Thymus (tissue), 11 donors: Measurements from ENCODE around the gene TWNK. TPM values are rescaled to one million over a fixed set of nuclear protein-coding genes. Genes with fewer than 3 reads are reported as not detected.

ENCODE experiments used
- DNase-seq, 9 donors: peaks; one replicate each; pipeline ENCODE4 v3.0.0-alpha.2; 2013; ENCODE audit warnings: low spot score in 9 of 9, low read depth in 6 of 9, missing footprints in 1 of 9
- H3K27ac ChIP-seq, 2 donors: one replicate each; pipeline ENCODE4 v1.5.1; 2013; ENCODE audit warnings: control low read depth in 1 of 2, low read depth in 1 of 2, low read length in 1 of 2, mild to moderate bottlenecking in 1 of 2, moderate library complexity in 1 of 2
- H3K27me3 ChIP-seq, 2 donors: one replicate each; pipeline ENCODE4 v1.5.1; 2013; ENCODE audit warnings: low read length in 1 of 2; ENCODE audit not compliant: control insufficient read depth in 2 of 2, insufficient read depth in 1 of 2
- H3K36me3 ChIP-seq, 2 donors: one replicate each; pipeline ENCODE4 v1.5.1; 2013; ENCODE audit warnings: low read length in 1 of 2, mild to moderate bottlenecking in 1 of 2, moderate library complexity in 1 of 2; ENCODE audit not compliant: control insufficient read depth in 2 of 2, insufficient read depth in 2 of 2
- H3K4me1 ChIP-seq, 2 donors: one replicate each; pipeline ENCODE4 v1.5.1; 2013; ENCODE audit warnings: low read length in 2 of 2; ENCODE audit not compliant: control insufficient read depth in 2 of 2, insufficient read depth in 2 of 2
- H3K4me3 ChIP-seq, 2 donors: one replicate each; pipeline ENCODE4 v1.5.1; 2013; ENCODE audit warnings: low read length in 2 of 2, control low read depth in 1 of 2, mild to moderate bottlenecking in 1 of 2
- H3K9me3 ChIP-seq, 2 donors: one replicate each; pipeline ENCODE4 v1.5.1; 2013; ENCODE audit warnings: low read length in 1 of 2, mild to moderate bottlenecking in 1 of 2; ENCODE audit not compliant: control insufficient read depth in 2 of 2, insufficient read depth in 1 of 2
- WGBS: extraction: QIAGEN DNeasy Blood & Tissue Kit; methylation state at CpG from one replicate; pipeline ENCODE4 v1.1.7; 2013; 5-methylcytosine and 5-hydroxymethylcytosine counted together
- polyA plus RNA-seq: library from polyadenylated mRNA; stranded (reverse); fragments of 200-250 nt; gene quantifications from one replicate; pipeline ENCODE4 v1.2.3, GENCODE V29; 2013
- total RNA-seq: library from RNA; stranded (reverse); fragments of 120-200 nt; gene quantifications from one replicate; pipeline ENCODE4 v1.2.4, GENCODE V29; 2013
- donor health status: healthy.

Gene TWNK
- total and polyA plus RNA-seq, 2 donors = 5.9 to 9.1 TPM

DNA sequence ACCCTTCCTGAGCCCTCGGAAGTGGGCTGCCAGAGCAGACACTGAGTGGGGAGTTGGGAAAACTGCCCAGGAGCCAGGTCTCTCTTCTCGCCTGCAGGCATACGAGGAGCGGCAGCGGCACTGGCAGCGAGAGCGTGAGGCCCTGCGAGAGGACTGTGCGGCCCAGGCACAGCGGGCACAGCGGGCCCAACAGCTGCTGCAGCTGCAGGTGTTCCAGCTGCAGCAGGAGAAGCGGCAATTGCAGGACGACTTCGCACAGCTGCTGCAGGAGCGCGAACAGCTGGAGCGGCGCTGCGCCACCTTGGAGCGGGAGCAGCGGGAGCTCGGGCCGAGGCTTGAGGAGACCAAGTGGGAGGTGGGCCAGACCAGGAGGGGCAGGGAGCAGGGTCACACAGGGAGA is 18.0 kb downstream of the TWNK start:
- no peak for DNase-seq
- H3K27ac ChIP-seq = no peak overlapping the region
- 98% methylated on average over 23 of the region's 23 CpGs for WGBS

DNA sequence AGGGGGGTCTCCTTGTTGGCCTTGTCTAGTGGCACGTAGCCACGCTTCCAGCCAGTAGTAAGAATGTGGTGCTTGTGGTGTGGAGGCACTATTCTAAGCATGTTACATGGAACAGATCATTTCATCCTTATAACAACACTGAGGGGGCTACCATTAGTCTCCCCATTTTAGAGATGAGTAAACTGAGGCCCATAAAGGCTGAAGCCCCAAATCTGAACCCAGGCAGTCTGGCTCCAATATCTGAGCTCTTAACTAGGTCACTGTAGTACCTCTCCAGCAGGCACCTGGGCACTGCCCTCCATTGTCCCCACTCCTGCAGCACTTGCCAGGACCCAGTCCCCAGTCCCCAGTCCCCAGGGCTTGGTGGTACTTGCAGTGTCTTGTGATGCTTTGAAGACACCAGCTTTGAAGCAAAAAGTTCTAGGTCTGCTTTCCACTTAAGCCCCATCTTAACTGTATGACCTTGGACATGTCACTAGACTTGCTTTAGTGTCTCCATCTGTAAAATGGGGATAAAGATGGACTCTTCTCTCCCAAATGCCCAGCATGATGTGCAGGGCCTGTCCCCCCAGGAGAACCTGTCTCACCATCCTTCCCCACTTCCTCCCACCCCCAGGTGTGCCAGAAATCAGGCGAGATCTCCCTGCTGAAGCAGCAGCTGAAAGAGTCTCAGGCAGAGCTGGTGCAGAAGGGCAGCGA is 18.7 kb downstream of the TWNK start:
- WGBS = 91% methylated on average over 4 of the region's 4 CpGs

More for the DNA sequence above, 18.0 kb downstream of the TWNK start:
- Histone ChIP-seq H3K36me3 (peaks cover 2 to 12% of the 10 kb centered on the region in 2 donors), H3K4me1 (peaks cover 0 to under 1% of the 10 kb centered on the region in 2 donors), H3K4me3 (no peak overlapping the region), H3K27me3 (peaks cover 0 to 9% of the 10 kb centered on the region in 2 donors), H3K9me3 (no peaks in the 10 kb centered on the region)

GRCh38 chr10:101006593-101007098 is 19.3 kb downstream of the TWNK start:
- H3K27ac ChIP-seq = no peak overlapping the region
- H3K36me3 ChIP-seq = peaks cover 2 to 12% of the 10 kb centered on the region in 2 donors
- WGBS = 97% methylated on average over 33 of the region's 33 CpGs
- H3K4me1 ChIP-seq = no peaks in the 10 kb centered on the region
- no peak for DNase-seq
- no peaks in the 10 kb centered on the region for H3K9me3 ChIP-seq
- no peaks in the 10 kb centered on the region for H3K27me3 ChIP-seq
- H3K4me3 ChIP-seq = no peak overlapping the region

More for the DNA sequence above, 18.7 kb downstream of the TWNK start:
- peaks cover 0 to 3% of the 10 kb centered on the region in 2 donors for H3K27me3 ChIP-seq
- no peaks in the 10 kb centered on the region for H3K4me1 ChIP-seq
- no peak for DNase-seq
- peaks cover 2 to 12% of the 10 kb centered on the region in 2 donors for H3K36me3 ChIP-seq
- H3K9me3 ChIP-seq = no peaks in the 10 kb centered on the region
- H3K4me3 ChIP-seq = no peak overlapping the region
- no peak overlapping the region for H3K27ac ChIP-seq

DNA sequence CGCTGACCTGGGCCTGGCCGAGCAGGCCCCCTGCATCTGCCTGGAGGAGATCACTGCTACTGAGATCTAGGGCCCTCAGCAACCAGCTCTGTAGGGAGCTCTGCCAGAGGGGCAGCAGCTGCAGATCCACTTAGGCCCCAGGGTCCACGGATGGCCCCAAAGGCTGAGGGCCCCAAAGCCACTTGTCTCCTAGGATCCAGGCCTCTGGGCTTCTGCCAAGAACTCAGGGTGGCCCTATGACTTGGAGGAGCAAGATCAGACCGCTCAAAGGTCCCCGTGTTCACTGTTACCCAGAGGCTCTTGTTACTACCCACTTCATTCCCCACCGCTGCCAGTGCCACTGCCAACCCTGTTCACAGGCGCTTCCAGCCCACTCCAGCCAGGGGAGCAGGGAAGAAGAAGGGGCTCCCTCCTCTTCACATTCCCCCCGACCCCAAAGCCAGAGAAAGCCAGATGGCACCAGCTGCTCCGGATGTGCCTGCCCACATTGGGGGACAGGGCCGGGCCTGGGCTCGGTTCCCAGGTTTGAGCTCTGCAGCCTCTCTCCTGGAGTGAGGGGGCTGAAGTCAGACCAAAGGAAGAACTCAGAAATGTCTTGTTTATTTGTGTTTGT is 19.9 kb downstream of the TWNK start:
- Histone ChIP-seq H3K4me3 (no peak overlapping the region), H3K4me1 (no peaks in the 10 kb centered on the region), H3K36me3 (peaks cover 2 to 12% of the 10 kb centered on the region in 2 donors), H3K9me3 (no peaks in the 10 kb centered on the region), H3K27ac (no peak overlapping the region), H3K27me3 (peaks cover 0 to 3% of the 10 kb centered on the region in 2 donors)
- no peak for DNase-seq
- 80% methylated on average over 11 of the region's 11 CpGs for WGBS

DNA sequence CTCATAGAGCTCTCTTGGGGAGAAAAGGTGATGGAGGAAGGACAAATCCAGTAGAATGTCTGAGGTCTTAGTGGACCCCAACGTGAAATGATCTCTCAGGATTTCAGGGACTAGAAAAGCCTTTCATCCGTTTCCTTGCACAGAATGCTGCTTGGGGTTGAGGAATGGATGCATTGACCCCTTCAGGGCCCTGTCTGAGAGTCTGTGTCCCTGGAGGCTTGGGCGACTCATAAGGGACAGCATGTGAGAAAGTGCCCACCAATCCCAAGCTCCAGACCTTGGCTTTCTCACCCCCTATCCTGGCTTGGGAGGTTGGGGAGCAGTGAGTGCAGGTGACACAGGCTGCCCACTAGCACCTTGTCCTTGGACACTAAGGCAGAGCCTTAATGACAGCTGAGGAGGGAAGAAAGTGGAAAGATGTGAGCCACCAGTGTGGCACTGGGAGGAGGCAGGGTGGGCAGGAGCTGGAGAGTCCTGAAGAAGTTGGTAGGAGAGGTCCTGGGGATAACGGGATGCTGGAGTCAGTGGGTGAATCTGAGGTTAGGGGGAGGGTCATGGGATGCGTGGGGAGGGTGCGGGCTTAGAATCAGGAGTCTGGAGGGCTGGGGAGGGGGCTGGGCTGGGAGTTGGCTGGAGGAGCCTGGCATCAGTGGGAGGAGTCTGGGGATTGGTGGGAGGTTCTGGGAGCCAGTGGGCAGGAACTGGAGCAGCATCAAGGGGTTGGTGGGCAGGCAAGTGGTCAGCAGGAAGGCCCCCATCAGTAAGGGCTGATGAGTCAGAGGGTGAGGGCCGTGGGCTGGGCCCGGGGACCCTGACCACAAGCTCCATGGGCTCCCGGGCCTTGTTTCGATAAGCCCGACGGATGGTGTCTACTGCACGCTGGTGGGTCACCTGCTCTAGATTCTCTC is 20.8 kb downstream of the TWNK start:
- Histone ChIP-seq H3K4me1 (peaks cover 0 to 3% of the 10 kb centered on the region in 2 donors), H3K27me3 (peaks cover 0 to 3% of the 10 kb centered on the region in 2 donors), H3K27ac (no peak overlapping the region), H3K36me3 (peaks cover 0 to 12% of the 10 kb centered on the region in 2 donors), H3K9me3 (no peaks in the 10 kb centered on the region), H3K4me3 (no peak overlapping the region)
- DNase-seq = no peak
- 92% methylated on average over 13 of the region's 13 CpGs for WGBS

DNA sequence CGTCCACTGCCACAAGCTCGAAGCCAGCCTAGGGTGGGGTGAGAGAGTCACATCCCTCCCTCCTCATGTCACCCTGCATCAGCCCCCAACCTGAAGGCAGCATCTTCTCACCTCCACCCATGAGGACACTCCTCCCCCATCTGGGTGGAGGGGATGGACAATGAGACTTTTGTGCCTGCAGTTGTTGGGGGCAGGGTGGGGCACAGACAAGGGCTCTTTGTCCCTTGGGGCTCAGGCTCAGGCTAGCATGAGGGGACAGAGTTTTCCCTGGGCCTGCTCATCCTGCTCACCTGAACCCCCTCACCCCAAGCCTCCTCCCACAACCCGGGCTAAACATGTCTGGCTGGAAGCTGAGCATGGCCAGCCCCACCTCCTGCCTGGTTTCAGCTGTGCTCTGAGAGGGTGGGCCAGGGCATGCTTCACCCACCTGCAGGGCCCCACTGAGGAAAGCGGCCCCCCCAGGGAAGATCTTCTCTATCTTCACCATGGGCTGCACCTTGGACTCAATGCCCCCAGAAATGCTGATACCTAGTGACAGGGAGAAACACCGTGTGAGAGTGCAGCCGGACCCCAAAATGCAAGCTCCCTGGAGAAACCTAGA is 21.6 kb downstream of the TWNK start:
- peaks cover 0 to 3% of the 10 kb centered on the region in 2 donors for H3K27me3 ChIP-seq
- H3K27ac ChIP-seq = no peak overlapping the region
- peaks cover 0 to 12% of the 10 kb centered on the region in 2 donors for H3K36me3 ChIP-seq
- DNase-seq = no peak
- no peaks in the 10 kb centered on the region for H3K9me3 ChIP-seq
- peaks cover 0 to 8% of the 10 kb centered on the region in 2 donors for H3K4me1 ChIP-seq
- no peak overlapping the region for H3K4me3 ChIP-seq
- 92% methylated on average over 6 of the region's 6 CpGs for WGBS

DNA sequence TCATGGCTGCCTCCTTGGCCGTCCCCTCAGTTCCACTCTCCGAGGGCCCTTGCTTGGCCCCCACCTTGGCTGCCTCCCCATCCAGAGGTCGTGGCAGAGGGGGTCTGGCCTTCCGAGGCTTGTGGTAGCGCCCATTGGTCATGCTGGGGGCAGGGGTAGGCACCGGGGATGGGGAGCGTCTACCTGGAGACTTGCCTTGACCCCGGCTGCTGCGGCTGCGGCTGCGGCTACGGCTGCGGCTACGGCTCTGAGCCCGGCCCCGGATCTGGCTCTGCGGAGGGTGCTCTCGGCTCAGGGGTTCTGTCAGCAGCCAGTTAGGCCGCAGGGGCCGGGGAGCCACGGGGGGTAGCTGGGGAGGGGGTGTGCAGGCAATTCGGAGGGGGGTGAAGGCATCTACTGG is 23.0 kb downstream of the TWNK start:
- 97% methylated on average over 22 of the region's 22 CpGs for WGBS
- DNase-seq = no peak
- peaks cover 0 to 10% of the 10 kb centered on the region in 2 donors for H3K36me3 ChIP-seq
- H3K9me3 ChIP-seq = no peaks in the 10 kb centered on the region
- H3K4me1 ChIP-seq = peaks cover 0 to 13% of the 10 kb centered on the region in 2 donors
- H3K27me3 ChIP-seq = peaks cover 0 to 14% of the 10 kb centered on the region in 2 donors
- H3K27ac ChIP-seq = no peak overlapping the region
- H3K4me3 ChIP-seq = no peak overlapping the region

DNA sequence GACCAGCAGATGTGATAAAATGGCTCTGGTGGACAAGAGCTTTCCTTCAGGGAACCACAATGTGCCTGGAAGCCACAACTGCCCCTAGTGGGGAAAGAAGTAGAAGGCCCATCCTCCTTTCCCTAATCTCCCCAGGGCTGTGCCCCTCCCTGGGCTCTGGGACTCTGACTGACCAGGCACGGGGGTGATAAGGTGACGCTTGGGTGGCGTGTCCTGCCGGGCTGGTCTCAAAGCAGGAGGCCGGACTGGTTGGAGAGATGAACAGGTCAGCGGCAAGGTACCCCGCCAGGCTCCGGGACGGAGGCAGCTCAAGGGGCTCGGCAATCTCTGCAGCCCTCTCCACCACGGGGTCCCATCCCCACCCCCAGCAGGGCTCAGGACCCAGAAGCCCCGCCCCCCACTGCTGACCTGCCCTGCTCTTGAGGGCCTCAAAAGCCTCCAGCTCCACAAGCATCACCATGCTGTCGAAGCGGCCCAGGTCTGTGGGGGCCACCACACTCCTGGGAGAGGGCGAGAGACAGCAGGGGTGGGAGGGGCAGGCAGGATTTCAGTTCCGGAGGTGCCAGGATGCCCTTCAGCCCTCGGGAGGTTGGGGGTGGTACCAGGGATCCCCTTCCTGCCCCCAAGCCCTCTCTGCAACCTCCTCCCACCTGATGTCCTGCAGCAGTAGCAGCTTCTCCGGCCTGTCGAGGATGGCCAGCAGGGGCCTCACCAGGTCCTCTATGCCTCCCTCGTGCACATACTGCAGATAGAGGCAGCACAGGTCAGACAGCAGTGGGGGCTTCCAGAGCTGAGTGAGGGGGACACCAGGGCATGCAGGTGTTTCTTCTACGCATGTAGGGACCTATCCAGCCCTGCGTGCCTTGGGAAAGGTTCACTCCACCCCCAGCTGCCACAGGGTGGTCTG is 24.4 kb downstream of the TWNK start:
- H3K4me3 ChIP-seq = no peak overlapping the region
- 87% methylated on average over 22 of the region's 22 CpGs for WGBS
- H3K9me3 ChIP-seq = no peaks in the 10 kb centered on the region
- peaks cover 0 to 13% of the 10 kb centered on the region in 2 donors for H3K4me1 ChIP-seq
- no peak overlapping the region for H3K27ac ChIP-seq
- no peak for DNase-seq
- H3K27me3 ChIP-seq = peaks cover 0 to 28% of the 10 kb centered on the region in 2 donors
- H3K36me3 ChIP-seq = peaks cover 0 to 3% of the 10 kb centered on the region in 2 donors
